HCT116 (cell line): ENCODE data around the gene APOL6.

ENCODE experiments used
- ATF3 ChIP-seq: IDR thresholded peaks from 2 replicates; pipeline ENCODE4 v1.6.1; 2012
- CTCF ChIP-seq, 3 experiments: fragments of 200-600 bp in 1 of 3; sonication (generic) in 1 of 3; IDR thresholded peaks in 2 of 3; conservative IDR thresholded peaks in 1 of 3; 2 replicates each; pipeline ENCODE4 v1.5.1; 2012 to 2017; ENCODE audit warnings: low read depth in 2 of 3, low read length in 2 of 3, antibody characterized with exemption in 1 of 3, borderline replicate concordance in 1 of 3, control low read depth in 1 of 3, mild to moderate bottlenecking in 1 of 3, mixed read lengths in 1 of 3, mixed run types in 1 of 3, moderate library complexity in 1 of 3; ENCODE audit not compliant: insufficient read depth in 1 of 3
- EGR1 ChIP-seq: IDR thresholded peaks from 2 replicates; pipeline ENCODE4 v1.6.1; 2012; ENCODE audit warnings: low read depth
- ELF1 ChIP-seq: IDR thresholded peaks from 2 replicates; pipeline ENCODE4 v1.6.1; 2012; ENCODE audit warnings: low read depth, borderline replicate concordance
- EZH2 ChIP-seq: fragments of 200-600 bp; sonication (generic); IDR thresholded peaks from 2 replicates; pipeline ENCODE4 v1.6.1; 2017; ENCODE audit warnings: antibody characterized with exemption, mixed run types
- EZH2phosphoT487 ChIP-seq: fragments of 200-600 bp; IDR thresholded peaks from 2 replicates; pipeline ENCODE4 v1.6.1; 2018; ENCODE audit warnings: antibody characterized with exemption, borderline replicate concordance
- POLR2A ChIP-seq: IDR thresholded peaks from 2 replicates; pipeline ENCODE4 v1.7.0; 2011; ENCODE audit warnings: borderline replicate concordance; ENCODE audit not compliant: insufficient read depth, insufficient read length; ENCODE audit errors: extremely low read depth
- POLR2AphosphoS5 ChIP-seq: IDR thresholded peaks from 2 replicates; pipeline ENCODE4 v1.6.1; 2011; ENCODE audit warnings: mild to moderate bottlenecking, low read depth, low read length, moderate library complexity
- RAD21 ChIP-seq: IDR thresholded peaks from 2 replicates; pipeline ENCODE4 v1.6.1; 2012; ENCODE audit warnings: low read depth, mild to moderate bottlenecking
- REST ChIP-seq: IDR thresholded peaks from 2 replicates; pipeline ENCODE4 v1.6.1; 2012; ENCODE audit warnings: low read depth

- TF ChIP-seq CTCF (IDR thresholded peaks at IDR 0.05 in 2 of 3, conservative IDR thresholded peaks at IDR 0.05 in 1 of 3; ENCODE audit: borderline replicate concordance in 1 of 3, insufficient read depth in 1 of 3, low read depth in 2 of 3, low read length in 2 of 3) (no peak), POLR2AphosphoS5 (no peak), ATF3 (no peak), RAD21 (no peak), EZH2phosphoT487 (no peak), POLR2A (no peak), EGR1 (no peak), REST (no peak), ELF1 (no peak), EZH2 (no peak)
Measured at GRCh38 chr22:35606916-35607315, 41.3 kb upstream of the APOL6 start.
